ENCODE data around the gene TRMT112.

DNA sequence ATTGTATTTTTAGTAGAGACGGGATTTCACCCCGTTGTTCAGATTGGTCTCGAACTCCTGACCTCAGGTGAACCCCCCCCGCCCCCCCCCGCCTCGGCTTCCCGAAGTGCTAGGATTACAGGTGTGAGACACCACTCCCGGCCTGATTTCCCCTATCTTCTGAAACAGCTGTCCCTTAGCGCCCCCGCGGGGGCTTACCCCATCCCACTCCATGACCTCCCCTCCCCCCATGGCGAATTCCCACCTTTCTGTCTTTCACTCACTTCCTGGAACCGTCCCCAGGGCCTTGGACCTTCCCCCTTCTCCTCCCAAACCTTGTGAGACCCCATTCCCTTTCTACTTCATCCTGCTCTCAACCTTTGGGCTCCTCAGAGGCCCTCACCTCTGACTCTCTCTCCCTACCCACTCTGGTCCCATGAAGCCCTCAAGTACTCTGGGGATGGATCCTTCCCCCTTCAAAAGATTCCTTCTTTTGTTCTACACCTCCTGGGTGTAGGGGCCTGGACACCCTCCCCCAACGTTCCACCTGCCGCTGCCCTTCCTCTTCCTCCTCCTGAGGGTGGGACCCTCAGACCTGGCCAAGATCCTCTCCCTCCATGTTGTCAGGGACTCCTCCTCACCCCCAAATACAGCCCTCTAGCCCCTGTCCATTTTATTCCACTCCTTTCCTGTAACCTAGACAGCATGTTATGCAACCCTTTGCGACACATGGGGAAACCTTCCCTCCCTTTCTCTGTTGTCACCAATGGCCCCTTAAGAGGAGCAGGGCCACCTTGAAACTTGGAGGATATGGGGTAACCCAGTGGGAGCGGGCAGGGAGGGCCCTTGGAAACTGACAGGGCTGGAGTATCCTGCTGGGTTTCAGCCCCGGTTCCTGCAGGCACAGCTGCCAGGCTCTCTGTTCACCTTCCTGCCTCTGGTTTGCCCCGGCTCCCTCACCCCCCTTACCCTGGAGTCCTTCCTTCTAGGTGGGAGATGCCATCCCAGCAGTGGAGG, 1.7 kb upstream of the TRMT112 start:
- TF ChIP-seq POLR2A (IDR thresholded peaks at IDR 0.05), result no peak
- TF ChIP-seq, protein P1, sequence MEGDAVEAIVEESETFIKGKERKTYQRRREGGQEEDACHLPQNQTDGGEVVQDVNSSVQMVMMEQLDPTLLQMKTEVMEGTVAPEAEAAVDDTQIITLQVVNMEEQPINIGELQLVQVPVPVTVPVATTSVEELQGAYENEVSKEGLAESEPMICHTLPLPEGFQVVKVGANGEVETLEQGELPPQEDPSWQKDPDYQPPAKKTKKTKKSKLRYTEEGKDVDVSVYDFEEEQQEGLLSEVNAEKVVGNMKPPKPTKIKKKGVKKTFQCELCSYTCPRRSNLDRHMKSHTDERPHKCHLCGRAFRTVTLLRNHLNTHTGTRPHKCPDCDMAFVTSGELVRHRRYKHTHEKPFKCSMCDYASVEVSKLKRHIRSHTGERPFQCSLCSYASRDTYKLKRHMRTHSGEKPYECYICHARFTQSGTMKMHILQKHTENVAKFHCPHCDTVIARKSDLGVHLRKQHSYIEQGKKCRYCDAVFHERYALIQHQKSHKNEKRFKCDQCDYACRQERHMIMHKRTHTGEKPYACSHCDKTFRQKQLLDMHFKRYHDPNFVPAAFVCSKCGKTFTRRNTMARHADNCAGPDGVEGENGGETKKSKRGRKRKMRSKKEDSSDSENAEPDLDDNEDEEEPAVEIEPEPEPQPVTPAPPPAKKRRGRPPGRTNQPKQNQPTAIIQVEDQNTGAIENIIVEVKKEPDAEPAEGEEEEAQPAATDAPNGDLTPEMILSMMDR (IDR thresholded peaks at IDR 0.05), result no peak

Data from uterus (tissue), 2 donors.